B cell (primary cell): ENCODE measurements around the gene IL17REL. TPM values are rescaled to one million over a fixed set of nuclear protein-coding genes. Genes with fewer than 3 reads are reported as not detected.

Source experiments
- ATAC-seq: fragments of 200-7000 bp; cut with Tn5 transposase; one replicate; pipeline ENCODE4 v1.10.0; 2021; ENCODE audit warnings: low read depth, mild to moderate bottlenecking, moderate number of reproducible peaks, moderate library complexity
- CTCF ChIA-PET: fragments of 350-600 bp; sonication (Branson Sonifier 250); formaldehyde crosslinking; loops from one replicate; lab custom pipeline; 2021; ENCODE audit warnings: antibody characterized with exemption, inconsistent platforms; lab: Charles Lee
- POLR2A ChIA-PET: fragments of 350-600 bp; sonication (Branson Sonifier 250); formaldehyde crosslinking; loops from one replicate; lab custom pipeline; 2021; ENCODE audit warnings: antibody characterized with exemption; lab: Charles Lee
- DNase-seq: peaks from one replicate; pipeline ENCODE4 v3.0.0; 2013
- H2AFZ ChIP-seq: 2 replicates; pipeline ENCODE4 v1.6.1; 2012; ENCODE audit warnings: mild to moderate bottlenecking, low read depth, low read length; ENCODE audit not compliant: insufficient read depth, poor library complexity, severe bottlenecking
- H3K27ac ChIP-seq, 2 donors: 1 replicate in 1 of 2; 2 replicates in 1 of 2; pipeline ENCODE4 v1.5.1; 2012 to 2013; ENCODE audit warnings: low read length in 2 of 2, mild to moderate bottlenecking in 2 of 2, moderate library complexity in 1 of 2
- H3K27me3 ChIP-seq, 4 experiments: fragments of 200-600 bp in 1 of 4; sonication (generic) in 1 of 4; replicated peaks in 1 of 4; 1 replicate in 2 of 4; 2 replicates in 2 of 4; pipeline versions ENCODE4 v1.6.1 to v1.7.0; 2013 to 2016; ENCODE audit warnings: low read length in 3 of 4, mild to moderate bottlenecking in 2 of 4, mixed read lengths in 1 of 4, moderate library complexity in 1 of 4; ENCODE audit not compliant: insufficient read depth in 4 of 4, control insufficient read depth in 3 of 4; ENCODE audit errors: control extremely low read depth in 1 of 4
- H3K36me3 ChIP-seq, 2 experiments: replicated peaks in 1 of 2; 1 replicate in 1 of 2; 2 replicates in 1 of 2; pipeline versions ENCODE4 v1.6.1 to v1.7.1; 2013; ENCODE audit warnings: low read length in 1 of 2; ENCODE audit not compliant: insufficient read depth in 2 of 2, control insufficient read depth in 1 of 2; ENCODE audit errors: control extremely low read depth in 1 of 2, extremely low read depth in 1 of 2
- H3K4me1 ChIP-seq, 2 donors: fragments of 200-600 bp in 1 of 2; sonication (generic) in 1 of 2; 1 replicate in 1 of 2; 2 replicates in 1 of 2; pipeline versions ENCODE4 v1.5.1 to v1.6.1; 2013 to 2017; ENCODE audit warnings: low read length in 2 of 2; ENCODE audit not compliant: control insufficient read depth in 2 of 2, insufficient read depth in 2 of 2
- H3K4me2 ChIP-seq: replicated peaks from 2 replicates; pipeline ENCODE3; 2012; ENCODE audit warnings: mild to moderate bottlenecking, low read depth, low read length; ENCODE audit not compliant: poor library complexity, severe bottlenecking
- H3K4me3 ChIP-seq, 5 experiments: fragments of 200-600 bp in 1 of 5; sonication (generic) in 1 of 5; 1 replicate in 3 of 5; 2 replicates in 2 of 5; pipeline versions ENCODE4 v1.5.1 to v1.7.0; 2011 to 2016; ENCODE audit warnings: low read length in 4 of 5, mild to moderate bottlenecking in 4 of 5, low read depth in 2 of 5, control low read depth in 1 of 5, moderate library complexity in 1 of 5; ENCODE audit not compliant: insufficient read depth in 1 of 5; ENCODE audit errors: control extremely low read depth in 1 of 5, extremely low read depth in 1 of 5
- H3K79me2 ChIP-seq: fragments of 200-600 bp; sonication (generic); one replicate; pipeline ENCODE4 v1.6.0; 2016; ENCODE audit warnings: low read length; ENCODE audit not compliant: control insufficient read depth, insufficient read depth
- H3K9ac ChIP-seq: fragments of 200-600 bp; sonication (generic); 2 replicates; pipeline ENCODE4 v1.6.1; 2017; ENCODE audit warnings: mild to moderate bottlenecking, low read length, moderate library complexity
- H3K9me3 ChIP-seq, 3 donors: one replicate each; pipeline versions ENCODE4 v1.6.1 to v1.7.1; 2013; ENCODE audit warnings: low read length in 2 of 3; ENCODE audit not compliant: control insufficient read depth in 2 of 3, insufficient read depth in 1 of 3; ENCODE audit errors: control extremely low read depth in 1 of 3
- H4K20me1 ChIP-seq: 2 replicates; pipeline ENCODE4 v1.6.0; 2012; ENCODE audit warnings: mild to moderate bottlenecking, low read length; ENCODE audit not compliant: insufficient read depth, control insufficient read depth, poor library complexity, severe bottlenecking
- H3K27ac Mint-ChIP-seq: one replicate; pipeline ENCODE4 v1.8.0; 2021; ENCODE audit warnings: mixed read lengths
- H3K27me3 Mint-ChIP-seq: one replicate; pipeline ENCODE4 v1.8.0; 2021; ENCODE audit warnings: mixed read lengths
- H3K4me1 Mint-ChIP-seq: one replicate; pipeline ENCODE4 v1.8.0; 2021; ENCODE audit warnings: mixed read lengths
- H3K4me3 Mint-ChIP-seq: one replicate; pipeline ENCODE4 v1.8.0; 2021; ENCODE audit warnings: mixed read lengths
- H3K9me3 Mint-ChIP-seq: one replicate; pipeline ENCODE4 v1.8.0; 2022; ENCODE audit warnings: mixed read lengths; ENCODE audit not compliant: insufficient read depth
- EZH2 ChIP-seq: IDR thresholded peaks from 2 replicates; pipeline ENCODE4 v1.6.1; 2012; ENCODE audit warnings: borderline replicate concordance, low read depth, mild to moderate bottlenecking, moderate library complexity, low read length; ENCODE audit not compliant: insufficient read depth, poor library complexity, severe bottlenecking
- WGBS: methylation state at CpG from one replicate; pipeline ENCODE4 v1.1.5; 2013; ENCODE audit warnings: missing lambda C conversion rate; ENCODE audit not compliant: insufficient coverage; 5-methylcytosine and 5-hydroxymethylcytosine counted together
- intact Hi-C: fragments of 100-400 bp; cut with micrococcal nuclease; formaldehyde crosslinking; loops from one replicate; pipeline ENCODE4 v1.10.0; 2022
- polyA plus RNA-seq: library from polyadenylated mRNA; depleted of rRNA; stranded (reverse); fragments of >200 nt; gene quantifications from 2 replicates; pipeline ENCODE4 v1.2.3, GENCODE V29; 2012
- total RNA-seq, 2 donors: library from RNA; stranded (reverse); fragments of 120-200 nt in 1 of 2; gene quantifications; 1 replicate in 1 of 2; 2 replicates in 1 of 2; pipeline versions ENCODE4 v1.2.3 to v1.2.4, GENCODE V29; 2013 to 2022
- TF ChIP-seq, protein P1 (sequence below): fragments of 200-600 bp; IDR thresholded peaks from one replicate; pipeline ENCODE4 v1.8.0; 2022; ENCODE audit warnings: antibody characterized with exemption, mild to moderate bottlenecking

IL17REL gene
- total and polyA plus RNA-seq, 2 donors (not counting 1 experiment from before 2014, with no cell fraction given): 0.09 to 0.10 TPM

GRCh38 chr22:49999063-49999945, 13.3 kb downstream of the IL17REL start:
- Histone ChIP-seq H3K79me2 (no peaks in the 10 kb centered on the region), H3K4me1 (peaks cover 8 to 14% of the 10 kb centered on the region in 2 donors), H3K9ac (no peak overlapping the region), H3K4me3 (no peak overlapping the region), H4K20me1 (no peaks in the 10 kb centered on the region), H3K27me3 (peaks cover 0 to 20% (median 6%) of the 10 kb centered on the region in 4 experiments), H2AFZ (no peak overlapping the region), H3K9me3 (peaks cover 0 to 3% (median 0%) of the 10 kb centered on the region in 3 donors), H3K4me2 (peak overlapping the region; percentile 43), H3K36me3 (no peaks in the 10 kb centered on the region), H3K27ac (no peak overlapping the region)
- H3K27me3 Mint-ChIP-seq: peaks cover 24% of the 10 kb centered on the region
- 32% methylated on average over 40 of the region's 70 CpGs for WGBS
- peak; percentile 40 for DNase-seq
- ChIA-PET CTCF (no interaction called here), POLR2A (no interaction called here)
- peak overlapping the region; percentile 61 for H3K4me3 Mint-ChIP-seq
- peak; percentile 62 for ATAC-seq
- peaks cover 20% of the 10 kb centered on the region for H3K4me1 Mint-ChIP-seq
- no peak for TF ChIP-seq EZH2
- TF ChIP-seq, protein P1, sequence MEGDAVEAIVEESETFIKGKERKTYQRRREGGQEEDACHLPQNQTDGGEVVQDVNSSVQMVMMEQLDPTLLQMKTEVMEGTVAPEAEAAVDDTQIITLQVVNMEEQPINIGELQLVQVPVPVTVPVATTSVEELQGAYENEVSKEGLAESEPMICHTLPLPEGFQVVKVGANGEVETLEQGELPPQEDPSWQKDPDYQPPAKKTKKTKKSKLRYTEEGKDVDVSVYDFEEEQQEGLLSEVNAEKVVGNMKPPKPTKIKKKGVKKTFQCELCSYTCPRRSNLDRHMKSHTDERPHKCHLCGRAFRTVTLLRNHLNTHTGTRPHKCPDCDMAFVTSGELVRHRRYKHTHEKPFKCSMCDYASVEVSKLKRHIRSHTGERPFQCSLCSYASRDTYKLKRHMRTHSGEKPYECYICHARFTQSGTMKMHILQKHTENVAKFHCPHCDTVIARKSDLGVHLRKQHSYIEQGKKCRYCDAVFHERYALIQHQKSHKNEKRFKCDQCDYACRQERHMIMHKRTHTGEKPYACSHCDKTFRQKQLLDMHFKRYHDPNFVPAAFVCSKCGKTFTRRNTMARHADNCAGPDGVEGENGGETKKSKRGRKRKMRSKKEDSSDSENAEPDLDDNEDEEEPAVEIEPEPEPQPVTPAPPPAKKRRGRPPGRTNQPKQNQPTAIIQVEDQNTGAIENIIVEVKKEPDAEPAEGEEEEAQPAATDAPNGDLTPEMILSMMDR: no peak
- H3K27ac Mint-ChIP-seq: peak overlapping the region; percentile 26
- H3K9me3 Mint-ChIP-seq: no peaks in the 10 kb centered on the region
- intact Hi-C loops: no loop called here

DNA sequence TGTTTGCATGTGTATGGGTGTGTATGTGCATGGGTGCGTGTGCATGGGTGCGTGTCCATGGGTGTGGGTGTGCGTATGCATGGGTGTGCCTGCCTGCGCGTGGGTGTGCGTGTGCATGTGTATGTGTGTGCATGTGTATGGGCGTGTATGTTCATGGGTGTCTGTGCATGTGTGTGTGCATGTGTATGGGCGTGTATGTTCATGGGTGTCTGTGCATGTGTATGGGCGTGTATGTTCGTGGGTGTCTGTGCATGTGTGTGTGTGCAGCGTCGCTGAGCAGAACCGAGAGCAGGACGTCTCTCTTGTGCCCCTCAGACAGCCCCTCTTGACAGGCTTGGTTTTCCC, 13.9 kb downstream of the IL17REL start:
- intact Hi-C loops: no loop called here
- H3K4me3 Mint-ChIP-seq: peak overlapping the region; percentile 61
- DNase-seq: peak; percentile 29

More for the DNA sequence above, 13.9 kb downstream of the IL17REL start:
- H2AFZ ChIP-seq: no peak overlapping the region
- no peak overlapping the region for H3K4me2 ChIP-seq
- no peaks in the 10 kb centered on the region for H3K79me2 ChIP-seq
- no peak for ATAC-seq
- WGBS: 100% methylated on average over 9 of the region's 14 CpGs
- no peaks in the 10 kb centered on the region for H3K36me3 ChIP-seq
- TF ChIP-seq, protein P1: no peak
- no peak for TF ChIP-seq EZH2
- Mint-ChIP-seq H3K9me3 (no peaks in the 10 kb centered on the region), H3K4me1 (peaks cover 21% of the 10 kb centered on the region), H3K27ac (no peak overlapping the region), H3K27me3 (peaks cover 22% of the 10 kb centered on the region)
- peaks cover 0 to 3% (median 0%) of the 10 kb centered on the region in 3 donors for H3K9me3 ChIP-seq
- H3K4me1 ChIP-seq: peaks cover 9 to 20% of the 10 kb centered on the region in 2 donors
- no peaks in the 10 kb centered on the region for H4K20me1 ChIP-seq
- H3K27me3 ChIP-seq: peaks cover 0 to 20% (median 6%) of the 10 kb centered on the region in 4 experiments
- ChIA-PET CTCF (no interaction called here), POLR2A (no interaction called here)
- no peak overlapping the region for H3K27ac ChIP-seq
- H3K4me3 ChIP-seq: no peak overlapping the region
- H3K9ac ChIP-seq: no peak overlapping the region
